IMR-90 (cell line): ENCODE measurements around the gene DVL2. TPM values are rescaled to one million over a fixed set of nuclear protein-coding genes. Genes with fewer than 3 reads are reported as not detected.

Experiments used
- ATAC-seq: fragments of 200-7000 bp; cut with Tn5 transposase; 2 replicates; pipeline ENCODE4 v1.9.1; 2020; ENCODE audit warnings: low read depth, mild to moderate bottlenecking, moderate library complexity
- BruUV-seq: library from RNA; stranded (reverse); fragments of 400-500 nt; replicated peaks from 2 replicates; lab custom pipeline; 2021; lab: Mats Ljungman, UMichigan
- CTCF ChIA-PET: fragments of 300-600 bp; formaldehyde crosslinking; extraction: SDS; loops from one replicate; lab custom pipeline; 2021; ENCODE audit warnings: antibody characterized with exemption; lab: Yijun Ruan, JAX
- POLR2A ChIA-PET: fragments of 300-600 bp; sonication (Branson Sonifier 250); formaldehyde crosslinking; loops from one replicate; lab custom pipeline; 2022; ENCODE audit warnings: antibody characterized with exemption; ENCODE audit not compliant: unreplicated experiment; lab: Charles Lee
- DNase-seq: peaks from one replicate; pipeline ENCODE4 v3.0.0; 2013
- H2AFZ ChIP-seq: replicated peaks from 2 replicates; pipeline ENCODE3; 2013; ENCODE audit warnings: low read length, mild to moderate bottlenecking; ENCODE audit not compliant: poor library complexity
- H2AK5ac ChIP-seq: 2 replicates; pipeline ENCODE4 v1.6.1; 2013; ENCODE audit warnings: low read depth, low read length, inconsistent platforms
- H2AK9ac ChIP-seq: replicated peaks from 2 replicates; pipeline ENCODE3; 2013; ENCODE audit warnings: mild to moderate bottlenecking, low read depth, low read length, moderate library complexity; ENCODE audit not compliant: poor library complexity
- H2BK120ac ChIP-seq: 2 replicates; pipeline ENCODE4 v1.6.1; 2013; ENCODE audit warnings: low read depth, low read length, inconsistent platforms
- H2BK15ac ChIP-seq: 3 replicates; pipeline ENCODE4 v1.6.1; 2013; ENCODE audit warnings: low read depth, low read length, inconsistent platforms
- H2BK20ac ChIP-seq: 2 replicates; pipeline ENCODE4 v1.6.1; 2013; ENCODE audit warnings: low read depth, mild to moderate bottlenecking, inconsistent platforms, low read length, moderate library complexity
- H2BK5ac ChIP-seq: 2 replicates; pipeline ENCODE4 v1.6.1; 2013; ENCODE audit warnings: mild to moderate bottlenecking, low read depth, low read length, inconsistent platforms; ENCODE audit not compliant: poor library complexity, severe bottlenecking
- H3K14ac ChIP-seq: replicated peaks from 2 replicates; pipeline ENCODE4 v1.6.1; 2013; ENCODE audit warnings: low read depth, low read length, inconsistent platforms
- H3K18ac ChIP-seq: 2 replicates; pipeline ENCODE4 v1.6.1; 2013; ENCODE audit warnings: low read depth, low read length, control low read depth
- H3K23ac ChIP-seq: 2 replicates; pipeline ENCODE4 v1.6.1; 2013; ENCODE audit warnings: low read depth, low read length, inconsistent platforms
- H3K27ac ChIP-seq: 2 replicates; pipeline ENCODE4 v1.5.1; 2013; ENCODE audit warnings: mild to moderate bottlenecking, control low read depth, low read length; ENCODE audit not compliant: insufficient read depth
- H3K27me3 ChIP-seq: 2 replicates; pipeline ENCODE4 v1.6.1; 2013; ENCODE audit warnings: low read length; ENCODE audit not compliant: control insufficient read depth, insufficient read depth
- H3K36me3 ChIP-seq: 2 replicates; pipeline ENCODE4 v1.6.1; 2013; ENCODE audit warnings: low read length, mixed read lengths; ENCODE audit not compliant: control insufficient read depth, insufficient read depth
- H3K4ac ChIP-seq: 2 replicates; pipeline ENCODE4 v1.6.1; 2013; ENCODE audit warnings: low read depth, low read length, inconsistent platforms
- H3K4me1 ChIP-seq: 2 replicates; pipeline ENCODE4 v1.6.1; 2013; ENCODE audit warnings: low read length, mixed read lengths; ENCODE audit not compliant: control insufficient read depth, insufficient read depth
- H3K4me2 ChIP-seq: 2 replicates; pipeline ENCODE4 v1.6.1; 2013; ENCODE audit warnings: low read depth, mild to moderate bottlenecking, control low read depth, low read length, moderate library complexity
- H3K4me3 ChIP-seq: 2 replicates; pipeline ENCODE4 v1.5.1; 2013; ENCODE audit warnings: low read depth, mild to moderate bottlenecking, control low read depth, low read length, moderate library complexity; ENCODE audit not compliant: insufficient read depth
- H3K56ac ChIP-seq: 2 replicates; pipeline ENCODE4 v1.6.1; 2013; ENCODE audit warnings: low read length, inconsistent platforms; ENCODE audit not compliant: insufficient read depth; ENCODE audit errors: extremely low read depth
- H3K79me1 ChIP-seq, 2 experiments: 2 replicates each; pipeline ENCODE4 v1.6.1; 2013; ENCODE audit warnings: low read length in 2 of 2, inconsistent platforms in 1 of 2, low read depth in 1 of 2
- H3K9ac ChIP-seq: 2 replicates; pipeline ENCODE4 v1.6.1; 2013; ENCODE audit warnings: low read depth, low read length, control low read depth
- H3K9me1 ChIP-seq: 2 replicates; pipeline ENCODE4 v1.6.1; 2013; ENCODE audit warnings: low read length, inconsistent platforms; ENCODE audit not compliant: insufficient read depth
- H3K9me3 ChIP-seq: 2 replicates; pipeline ENCODE4 v1.6.1; 2013; ENCODE audit warnings: low read length; ENCODE audit not compliant: control insufficient read depth, insufficient read depth
- H4K20me1 ChIP-seq: 2 replicates; pipeline ENCODE4 v1.6.1; 2013; ENCODE audit warnings: low read length, inconsistent platforms; ENCODE audit not compliant: insufficient read depth
- H4K5ac ChIP-seq: 2 replicates; pipeline ENCODE4 v1.6.1; 2013; ENCODE audit warnings: mild to moderate bottlenecking, low read depth, low read length, control low read depth
- H4K8ac ChIP-seq, 2 experiments: 2 replicates each; pipeline ENCODE4 v1.6.1; 2013; ENCODE audit warnings: low read depth in 2 of 2, low read length in 2 of 2, control low read depth in 1 of 2, inconsistent platforms in 1 of 2
- H4K91ac ChIP-seq: 2 replicates; pipeline ENCODE4 v1.6.1; 2013; ENCODE audit warnings: low read depth, low read length, inconsistent platforms; ENCODE audit not compliant: insufficient read depth
- MXI1 ChIP-seq: IDR thresholded peaks from 2 replicates; pipeline ENCODE4 v1.6.1; 2012; ENCODE audit warnings: low read depth, mild to moderate bottlenecking, low read length, moderate library complexity, borderline replicate concordance
- POLR2A ChIP-seq: IDR thresholded peaks from 2 replicates; pipeline ENCODE4 v1.6.1; 2012; ENCODE audit warnings: mild to moderate bottlenecking, low read depth, low read length
- WGBS, 2 experiments: methylation state at CpG; one replicate each; pipeline versions ENCODE4 v1.1.5 to v1.1.7; 2013; ENCODE audit warnings: missing lambda C conversion rate in 2 of 2; ENCODE audit not compliant: insufficient read length in 1 of 2; ENCODE audit errors: extremely low coverage in 2 of 2; 5-methylcytosine and 5-hydroxymethylcytosine counted together
- dilution Hi-C: fragments of 300-500 bp; cut with HindIII; formaldehyde crosslinking; loops from one replicate; pipeline ENCODE4 v1.14.3; 2018; ENCODE audit warnings: low sequenced_read_pairs; ENCODE audit not compliant: unreplicated experiment
- in situ Hi-C: fragments of 300-500 bp; cut with MboI; formaldehyde crosslinking; loops from 3 replicates; pipeline ENCODE4 v1.14.3; 2019; ENCODE audit warnings: low sequenced_read_pairs, inconsistent platforms, mixed read lengths
- intact Hi-C: fragments of 100-400 bp; cut with micrococcal nuclease; formaldehyde crosslinking; loops from 2 replicates; pipeline ENCODE4 v1.10.0; 2022
- polyA plus RNA-seq, 3 experiments: library from polyadenylated mRNA; depleted of rRNA; stranded (reverse); fragments of >200 nt; gene quantifications; 2 replicates each; pipeline ENCODE4 v1.2.3, GENCODE V29; 2012; ENCODE audit warnings: low replicate concordance in 1 of 3
- total RNA-seq: library from RNA; depleted of rRNA; stranded (reverse); fragments of >200 nt; gene quantifications from 2 replicates; pipeline ENCODE4 v1.2.3, GENCODE V29; 2012

DVL2 gene
- total and polyA plus RNA-seq, 2 of the 4 experiments (the other 2 are of a cell fraction), result 11.8 to 21.3 TPM

GRCh38 chr17:7215652-7216180 lies 18.6 kb downstream of the DVL2 start:
- Histone ChIP-seq H2BK15ac (0 out of 3 replicates have a peak overlapping the region, but pooled peaks have one; percentile 6), H2AK9ac (peak overlapping the region; percentile 97), H2AK5ac (peak overlapping the region; percentile 92), H2BK120ac (no peak overlapping the region), H3K56ac (no peak overlapping the region), H2AFZ (peak overlapping the region; percentile 46), H3K9ac (peak overlapping the region; percentile 70), H3K4me1 (peaks cover 21% of the 10 kb centered on the region), H2BK20ac (0 out of 2 replicates have a peak overlapping the region, but pooled peaks have one; percentile 9), H3K79me1 (peaks cover 4 to 78% of the 10 kb centered on the region in 2 experiments; a peak in 3 of 4 replicates), H3K27me3 (no peaks in the 10 kb centered on the region), H4K91ac (peak overlapping the region; percentile 29), H3K4me2 (peak overlapping the region; percentile 90), H4K5ac (no peak overlapping the region), H4K8ac (peak overlapping the region in 1 of 2 experiments; percentile 30; a peak in 1 of 4 replicates), H3K4ac (peak overlapping the region; percentile 76), H3K23ac (peak overlapping the region; percentile 82), H3K9me1 (peaks cover 21% of the 10 kb centered on the region), H3K36me3 (no peaks in the 10 kb centered on the region), H3K14ac (peak overlapping the region; percentile 72), H3K9me3 (no peaks in the 10 kb centered on the region), H4K20me1 (peaks cover 58% of the 10 kb centered on the region), H3K27ac (peak overlapping the region; percentile 56), H2BK5ac (peak overlapping the region; percentile 31), H3K4me3 (peak overlapping the region; percentile 55), H3K18ac (no peak overlapping the region)
- in situ Hi-C loops (no loop called here), dilution Hi-C loops (no loop called here), intact Hi-C loops (no loop called here)
- BruUV-seq, result no TSS peak
- TF ChIP-seq POLR2A (0 out of 2 replicates have a peak, but pooled peaks have one; percentile 29), MXI1 (no peak)
- ChIA-PET CTCF (interaction anchor here (0.8 kb wide), 1 partner anchor 305 kb away, joined by 3 read pairs; no protein-coding TSS in a partner anchor), POLR2A (no interaction called here)
- ATAC-seq (no peak), DNase-seq (peak; percentile 14)
- WGBS, 2 experiments, result 0% methylated on average over 3 of the region's 10 CpGs; no CpG with 5 or more reads in 1 of the 2 experiments
